Esophagus (tissue), 2 donors: ENCODE measurements around the gene MAP4. TPM values are rescaled to one million over a fixed set of nuclear protein-coding genes. Genes with fewer than 3 reads are reported as not detected.

Experiments
- H3K27ac ChIP-seq, 2 donors: one replicate each; pipeline ENCODE4 v1.5.1; 2013; ENCODE audit warnings: low read depth in 2 of 2, mild to moderate bottlenecking in 2 of 2, inconsistent platforms in 1 of 2, low read length in 1 of 2, moderate library complexity in 1 of 2
- H3K27me3 ChIP-seq, 2 donors: one replicate each; pipeline ENCODE4 v1.6.1; 2013; ENCODE audit warnings: low read length in 2 of 2, control low read depth in 1 of 2, mild to moderate bottlenecking in 1 of 2; ENCODE audit not compliant: insufficient read depth in 2 of 2, control insufficient read depth in 1 of 2
- H3K36me3 ChIP-seq, 2 donors: one replicate each; pipeline ENCODE4 v1.6.1; 2013; ENCODE audit warnings: low read length in 1 of 2; ENCODE audit not compliant: control insufficient read depth in 2 of 2, insufficient read depth in 2 of 2
- H3K4me1 ChIP-seq, 2 donors: one replicate each; pipeline ENCODE4 v1.6.1; 2013; ENCODE audit warnings: low read length in 1 of 2; ENCODE audit not compliant: control insufficient read depth in 2 of 2, insufficient read depth in 2 of 2
- H3K4me3 ChIP-seq, 2 donors: one replicate each; pipeline ENCODE4 v1.5.1; 2013; ENCODE audit warnings: low read length in 2 of 2, mild to moderate bottlenecking in 2 of 2, low read depth in 1 of 2, moderate library complexity in 1 of 2
- H3K9me3 ChIP-seq, 2 donors: one replicate each; pipeline ENCODE4 v1.6.1; 2013; ENCODE audit warnings: mild to moderate bottlenecking in 2 of 2, low read depth in 1 of 2, low read length in 1 of 2, moderate library complexity in 1 of 2; ENCODE audit not compliant: control insufficient read depth in 2 of 2, insufficient read depth in 1 of 2
- WGBS, 2 donors: extraction: QIAGEN DNeasy Blood & Tissue Kit; methylation state at CpG; one replicate each; pipeline ENCODE4 v1.1.7; 2013; 5-methylcytosine and 5-hydroxymethylcytosine counted together
- polyA plus RNA-seq, 2 donors: library from polyadenylated mRNA; stranded (reverse); fragments of 200-250 nt; gene quantifications; one replicate each; pipeline ENCODE4 v1.2.3, GENCODE V29; 2013
- donor health status: healthy with polysubstance abuse.
- donor health status: Bipolar disorder and iron deficiency.

Gene MAP4
- polyA plus RNA-seq, 2 donors: 48.8 to 60.4 TPM

GRCh38 chr3:47851888-47852603 is 164.2 kb downstream of the MAP4 start:
- no peak overlapping the region for H3K27ac ChIP-seq
- H3K4me1 ChIP-seq: no peaks in the 10 kb centered on the region
- H3K4me3 ChIP-seq: no peak overlapping the region
- no peaks in the 10 kb centered on the region for H3K9me3 ChIP-seq
- H3K36me3 ChIP-seq: peaks cover 15 to 77% of the 10 kb centered on the region in 2 donors
- WGBS, 2 donors: 91 to 92% methylated on average over 12 of the region's 12 CpGs
- H3K27me3 ChIP-seq: no peaks in the 10 kb centered on the region

- Histone ChIP-seq H3K27ac (no peak overlapping the region), H3K27me3 (no peaks in the 10 kb centered on the region), H3K9me3 (no peaks in the 10 kb centered on the region), H3K4me1 (no peaks in the 10 kb centered on the region), H3K4me3 (no peak overlapping the region), H3K36me3 (peaks cover 26 to 80% of the 10 kb centered on the region in 2 donors)
- WGBS, 2 donors: 70 to 73% methylated on average over 14 of the region's 14 CpGs
Measured at GRCh38 chr3:47850564-47851410, 165.4 kb downstream of the MAP4 start.

- Histone ChIP-seq H3K27ac (no peak overlapping the region), H3K9me3 (no peaks in the 10 kb centered on the region), H3K4me1 (no peaks in the 10 kb centered on the region), H3K27me3 (no peaks in the 10 kb centered on the region), H3K4me3 (no peak overlapping the region), H3K36me3 (peaks cover 26 to 76% of the 10 kb centered on the region in 2 donors)
- 84 to 85% methylated on average over 35 of the region's 35 CpGs for WGBS, 2 donors
Measured at GRCh38 chr3:47849699-47850563, 166.3 kb downstream of the MAP4 start.

- H3K4me1 ChIP-seq: no peaks in the 10 kb centered on the region
- H3K9me3 ChIP-seq: no peaks in the 10 kb centered on the region
- no peak overlapping the region for H3K4me3 ChIP-seq
- WGBS, 2 donors: 76 to 80% methylated on average over 12 to 14 of the region's 14 CpGs
- no peak overlapping the region for H3K27ac ChIP-seq
- H3K36me3 ChIP-seq: peaks cover 26 to 77% of the 10 kb centered on the region in 2 donors
- no peaks in the 10 kb centered on the region for H3K27me3 ChIP-seq
Measured at GRCh38 chr3:47849186-47849698, 167.0 kb downstream of the MAP4 start.

- WGBS, 2 donors: 80 to 85% methylated on average over 20 to 23 of the region's 23 CpGs
- H3K9me3 ChIP-seq: no peaks in the 10 kb centered on the region
- H3K4me1 ChIP-seq: no peaks in the 10 kb centered on the region
- H3K4me3 ChIP-seq: no peak overlapping the region
- H3K27me3 ChIP-seq: no peaks in the 10 kb centered on the region
- no peak overlapping the region for H3K27ac ChIP-seq
- peaks cover 30 to 78% of the 10 kb centered on the region in 2 donors for H3K36me3 ChIP-seq
Measured at GRCh38 chr3:47848599-47849117, 167.6 kb downstream of the MAP4 start.

GRCh38 chr3:47847801-47848518 is 168.3 kb downstream of the MAP4 start:
- H3K36me3 ChIP-seq: peaks cover 29 to 81% of the 10 kb centered on the region in 2 donors
- no peaks in the 10 kb centered on the region for H3K9me3 ChIP-seq
- no peaks in the 10 kb centered on the region for H3K27me3 ChIP-seq
- no peak overlapping the region for H3K27ac ChIP-seq
- no peaks in the 10 kb centered on the region for H3K4me1 ChIP-seq
- WGBS, 2 donors: 93 to 95% methylated on average over 23 of the region's 23 CpGs
- no peak overlapping the region for H3K4me3 ChIP-seq

GRCh38 chr3:47847260-47847659 is 169.0 kb downstream of the MAP4 start:
- Histone ChIP-seq H3K27me3 (no peaks in the 10 kb centered on the region), H3K4me1 (no peaks in the 10 kb centered on the region), H3K36me3 (peaks cover 30 to 81% of the 10 kb centered on the region in 2 donors), H3K27ac (no peak overlapping the region), H3K9me3 (no peaks in the 10 kb centered on the region), H3K4me3 (no peak overlapping the region)
- 59 to 81% methylated on average over 11 of the region's 11 CpGs for WGBS, 2 donors

- WGBS, 2 donors: 62 to 69% methylated on average over 10 of the region's 10 CpGs
- H3K27ac ChIP-seq: no peak overlapping the region
- H3K9me3 ChIP-seq: no peaks in the 10 kb centered on the region
- H3K4me1 ChIP-seq: no peaks in the 10 kb centered on the region
- no peak overlapping the region for H3K4me3 ChIP-seq
- H3K27me3 ChIP-seq: no peaks in the 10 kb centered on the region
- H3K36me3 ChIP-seq: peaks cover 30 to 81% of the 10 kb centered on the region in 2 donors
Measured at GRCh38 chr3:47846880-47847248, 169.4 kb downstream of the MAP4 start.
